Superior temporal gyrus (tissue), 1 donor: ENCODE results near the gene ST6GALNAC3.
A peak's percentile ranks its signal among the peaks of the same experiment; 100 is the strongest.
"Not testable (repeated sequence)": the region's sequence is repeated elsewhere in the genome, so short reads cannot be mapped to it uniquely, and the experiment has no call there.

ENCODE experiments used
- DNase-seq: peaks from one replicate; pipeline ENCODE4 v3.0.0-alpha.2; 2016; ENCODE audit errors: extremely low spot score

Gene ST6GALNAC3

DNA sequence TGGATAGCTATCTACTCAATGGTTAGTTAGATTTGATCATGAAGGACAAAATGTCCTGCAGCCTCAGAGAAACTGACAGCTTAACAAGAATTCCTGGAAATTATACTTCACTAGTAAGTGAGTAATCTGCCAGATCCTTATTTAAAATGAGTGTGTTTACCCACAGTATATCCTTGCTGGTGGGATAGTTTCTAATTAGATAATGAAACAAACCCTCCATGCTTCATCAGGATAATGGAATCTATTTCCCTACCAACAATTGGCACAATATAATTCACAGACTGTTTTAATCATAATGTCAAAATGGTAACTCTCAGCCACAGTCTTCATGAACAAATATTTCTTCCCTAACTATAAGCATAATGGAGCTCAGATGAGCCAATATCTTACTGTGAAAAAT lies 553.4 kb downstream of the ST6GALNAC3 start:
- no peak for DNase-seq

GRCh38 chr1:76632136-76632535 lies 557.6 kb downstream of the ST6GALNAC3 start:
- peak; percentile 39 for DNase-seq

- DNase-seq, result no peak
These were observed 561.2 kb downstream of the ST6GALNAC3 start for GRCh38 chr1:76635784-76636183.

DNA sequence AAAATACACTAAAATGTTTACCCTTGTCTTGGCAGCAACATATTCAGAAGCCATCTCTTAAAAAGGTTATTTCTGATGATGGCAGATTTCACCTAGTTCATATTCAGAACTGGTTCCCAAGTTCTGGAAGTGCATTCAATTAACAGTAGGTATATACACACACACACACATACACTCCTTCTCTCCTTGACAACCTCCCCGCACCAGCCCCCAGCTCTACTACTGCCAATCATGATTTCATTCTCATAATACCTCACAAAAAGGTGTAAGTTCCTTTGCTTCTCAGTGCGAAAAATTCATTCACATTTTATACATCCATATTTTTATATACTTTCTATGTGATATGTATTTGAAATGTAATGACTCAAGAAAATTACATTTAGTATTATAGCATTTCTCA lies 564.6 kb downstream of the ST6GALNAC3 start:
- no peak for DNase-seq

DNA sequence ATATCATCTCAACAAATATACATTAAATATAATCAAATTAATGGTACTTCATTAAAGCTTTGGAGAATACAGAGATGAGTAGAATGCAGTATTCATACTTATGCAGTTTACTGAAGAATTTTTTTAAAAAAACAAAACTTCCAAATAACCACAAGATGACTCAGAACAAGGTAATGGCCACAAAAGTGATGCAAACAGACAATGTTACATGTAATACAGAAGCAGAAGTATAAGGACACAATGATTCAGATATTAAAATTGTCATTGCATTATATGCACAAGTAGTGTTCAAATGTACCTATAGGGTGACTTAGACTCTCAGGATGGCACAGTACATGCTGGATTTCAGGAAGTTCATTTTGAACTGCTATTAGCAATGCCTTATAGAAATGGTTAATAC lies 565.5 kb downstream of the ST6GALNAC3 start:
- DNase-seq, result no peak

- no peak for DNase-seq
These were observed 566.2 kb downstream of the ST6GALNAC3 start for GRCh38 chr1:76640723-76641122.

- DNase-seq, result no peak
These were observed 569.6 kb downstream of the ST6GALNAC3 start for GRCh38 chr1:76644139-76644538.

DNA sequence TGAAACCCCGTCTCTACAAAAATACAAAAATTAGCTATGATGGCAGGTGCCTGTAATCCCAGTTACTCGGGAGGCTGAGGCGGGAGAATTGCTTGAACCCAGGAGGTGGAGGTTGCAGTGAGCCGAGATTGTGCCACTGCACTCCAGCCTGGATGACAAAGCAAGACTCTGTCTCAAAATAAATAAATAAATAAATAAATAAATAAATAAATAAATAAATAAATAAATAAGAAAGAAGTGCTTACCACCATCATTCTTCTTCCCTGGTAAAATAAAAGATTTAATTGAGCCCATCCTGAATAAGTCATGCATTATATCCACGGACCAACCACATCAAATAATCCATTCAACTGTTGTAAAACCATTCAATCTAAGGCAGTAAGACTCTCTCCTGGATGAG lies 578.3 kb downstream of the ST6GALNAC3 start:
- DNase-seq, result not testable (repeated sequence)

GRCh38 chr1:76657623-76658022 lies 583.1 kb downstream of the ST6GALNAC3 start:
- no peak for DNase-seq

DNA sequence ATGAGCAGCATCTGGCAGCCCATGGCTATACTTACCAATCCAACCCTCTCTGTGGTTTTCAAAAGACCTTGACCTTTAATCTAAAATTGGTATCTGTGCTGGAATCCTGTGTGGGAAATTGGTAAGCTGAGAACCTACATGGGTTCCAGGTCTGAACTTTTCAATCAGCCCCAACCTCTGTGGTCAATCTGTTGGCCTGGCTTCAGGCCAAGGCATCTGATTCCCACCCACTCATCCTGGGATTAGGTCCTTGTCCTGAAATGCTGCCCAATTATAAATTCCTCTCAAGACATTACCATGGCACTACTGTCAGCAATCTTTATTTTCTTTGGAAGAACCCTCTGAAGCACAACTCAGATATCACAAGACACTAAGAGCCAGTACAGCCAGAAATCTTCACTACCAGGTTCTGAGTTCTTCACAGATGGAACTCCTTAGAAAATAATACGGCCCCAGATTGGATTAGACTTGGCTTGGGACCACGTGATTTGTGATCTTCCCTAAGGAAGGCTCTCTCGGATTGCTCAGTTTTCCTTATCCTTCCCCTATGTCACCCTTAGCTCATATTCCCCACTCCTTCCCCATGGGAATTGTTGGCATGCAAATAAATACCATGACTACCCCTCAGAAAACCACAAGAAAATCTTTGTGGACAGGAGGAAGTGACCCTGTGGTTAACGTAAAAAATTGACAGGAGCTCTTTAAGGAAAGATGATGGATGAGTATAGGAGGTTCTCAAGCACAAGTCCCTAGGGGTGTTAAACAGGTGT lies 584.8 kb downstream of the ST6GALNAC3 start:
- DNase-seq, result no peak

DNA sequence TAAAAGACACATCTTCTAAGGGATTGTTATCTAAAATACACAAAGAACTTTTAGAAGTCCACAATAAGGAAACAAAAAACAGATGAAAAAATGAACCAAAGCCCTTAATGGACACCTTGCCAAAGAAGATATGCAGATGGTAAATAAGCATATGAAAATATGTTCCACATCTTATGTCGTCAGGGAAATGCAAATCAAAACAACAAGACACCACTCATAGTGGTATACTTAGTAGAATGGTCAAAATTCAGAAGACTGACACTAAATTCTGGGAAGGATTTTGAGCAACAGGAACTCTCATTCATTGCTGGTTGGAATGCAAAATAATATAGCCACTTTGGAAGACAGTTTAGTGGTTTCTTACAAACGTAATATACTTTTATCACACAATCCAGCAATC lies 587.0 kb downstream of the ST6GALNAC3 start:
- DNase-seq, result no peak

DNA sequence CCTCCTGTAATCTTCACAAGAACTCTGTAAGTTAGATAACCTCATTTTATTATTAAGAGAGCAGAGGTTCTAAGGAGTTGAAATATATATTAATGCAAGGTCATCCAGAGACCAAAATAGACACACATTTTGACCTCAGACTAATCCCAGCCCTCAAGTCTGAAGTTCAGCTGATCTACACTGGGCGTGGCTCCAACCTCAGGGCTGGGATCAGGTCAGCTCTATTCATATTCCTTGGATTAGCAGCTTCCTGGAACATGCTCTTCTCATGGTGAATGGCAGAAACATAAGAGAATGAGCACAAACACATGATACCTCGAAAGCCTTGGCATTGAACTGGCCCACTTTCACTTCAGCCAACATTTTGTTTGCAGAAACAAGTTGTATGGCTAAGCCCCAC lies 592.0 kb downstream of the ST6GALNAC3 start:
- DNase-seq, result no peak

DNA sequence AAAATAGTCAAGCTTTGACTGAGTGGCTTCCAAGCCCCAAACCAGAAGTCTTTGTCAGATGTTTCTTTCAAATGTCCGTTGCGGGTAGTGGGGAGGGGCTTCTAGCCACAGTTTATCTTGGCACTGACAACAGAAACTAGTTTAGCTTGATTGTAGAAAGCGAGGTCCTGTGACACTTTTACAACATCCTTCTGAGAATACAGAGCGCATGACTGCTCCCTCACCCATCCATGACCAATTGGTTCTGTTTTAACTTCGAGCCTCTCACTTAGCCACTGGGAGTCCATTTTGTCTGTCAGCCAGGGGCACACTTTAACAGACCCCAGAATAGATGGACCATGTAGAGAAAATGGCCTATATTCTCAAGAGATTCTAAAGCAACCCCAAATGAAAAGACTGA lies 593.5 kb downstream of the ST6GALNAC3 start:
- no peak for DNase-seq

DNA sequence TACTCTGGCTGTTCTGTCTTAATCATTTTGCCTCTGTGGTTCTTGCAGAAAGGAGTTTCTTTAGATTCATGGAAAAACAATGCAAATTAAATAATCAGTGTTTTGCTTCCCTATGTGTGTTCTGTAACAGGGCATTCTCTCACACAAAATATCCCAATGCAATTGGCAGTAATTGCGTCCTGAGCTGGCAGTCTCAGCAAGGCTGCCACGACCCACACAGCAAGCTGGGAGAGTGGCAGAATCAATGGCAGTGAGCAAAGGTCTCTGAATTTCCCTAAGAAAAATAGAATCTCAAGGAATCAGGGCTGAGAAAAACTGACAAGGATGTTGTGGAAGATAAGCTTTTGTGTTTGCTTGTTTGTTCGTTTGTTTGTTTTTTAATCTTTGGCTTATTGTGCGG lies 594.6 kb downstream of the ST6GALNAC3 start:
- no peak for DNase-seq

DNA sequence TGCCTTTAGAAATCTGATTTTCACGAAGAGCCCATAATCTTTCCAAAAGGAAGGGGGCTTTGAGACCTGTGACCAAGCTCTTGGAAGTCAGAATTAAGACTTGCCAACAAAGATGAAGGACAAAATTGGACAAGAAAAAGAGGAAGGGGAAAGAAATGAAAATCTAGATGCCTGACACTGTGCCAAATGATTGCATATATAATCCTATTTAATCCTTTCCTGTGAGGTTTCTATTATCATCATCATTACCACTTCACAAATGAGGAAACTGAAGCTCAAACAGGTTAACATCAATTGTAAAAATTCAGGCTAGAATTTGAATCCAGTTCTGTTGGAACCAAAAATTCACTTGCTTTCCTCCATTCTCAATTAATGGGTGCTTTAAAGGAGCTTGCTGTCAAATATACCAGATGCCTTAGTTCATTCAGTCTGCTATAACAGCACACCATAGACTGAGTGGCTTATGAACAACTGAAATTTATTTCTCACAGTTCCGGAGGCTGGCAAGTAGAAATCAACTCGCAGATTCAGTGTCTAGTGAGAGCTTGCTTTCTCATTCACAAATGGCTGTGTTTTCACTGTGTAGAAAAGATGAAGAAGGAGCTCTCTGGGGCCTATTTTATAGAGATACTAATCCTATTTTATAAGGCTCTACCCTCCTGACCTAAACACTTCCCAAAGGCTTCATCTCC lies 595.2 kb downstream of the ST6GALNAC3 start:
- DNase-seq, result no peak

DNA sequence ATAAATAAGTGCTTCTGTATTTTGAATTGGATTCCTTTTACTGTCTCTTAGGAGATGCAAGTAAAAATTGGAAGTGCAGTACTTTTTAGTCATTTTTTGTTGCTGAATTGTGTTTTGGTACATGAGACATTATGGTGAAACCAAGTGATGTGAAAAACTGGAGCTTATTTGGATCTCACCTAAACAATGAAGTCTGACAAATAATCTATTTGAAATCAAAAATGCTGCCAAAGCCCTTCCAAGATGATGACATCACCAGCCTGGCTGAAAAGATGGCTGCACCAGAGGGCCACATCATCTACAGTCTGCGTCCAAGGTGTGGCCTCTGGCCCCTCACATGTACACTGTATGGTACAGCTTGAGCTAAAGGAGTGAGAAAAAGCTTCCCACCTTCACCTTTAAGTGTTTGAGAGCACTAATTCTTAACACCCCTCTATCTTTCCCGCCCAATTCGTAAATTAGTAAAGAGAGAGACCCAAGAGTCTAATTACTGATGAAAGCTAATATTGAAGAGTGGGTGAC lies 600.2 kb downstream of the ST6GALNAC3 start:
- peak; percentile 66 for DNase-seq

DNA sequence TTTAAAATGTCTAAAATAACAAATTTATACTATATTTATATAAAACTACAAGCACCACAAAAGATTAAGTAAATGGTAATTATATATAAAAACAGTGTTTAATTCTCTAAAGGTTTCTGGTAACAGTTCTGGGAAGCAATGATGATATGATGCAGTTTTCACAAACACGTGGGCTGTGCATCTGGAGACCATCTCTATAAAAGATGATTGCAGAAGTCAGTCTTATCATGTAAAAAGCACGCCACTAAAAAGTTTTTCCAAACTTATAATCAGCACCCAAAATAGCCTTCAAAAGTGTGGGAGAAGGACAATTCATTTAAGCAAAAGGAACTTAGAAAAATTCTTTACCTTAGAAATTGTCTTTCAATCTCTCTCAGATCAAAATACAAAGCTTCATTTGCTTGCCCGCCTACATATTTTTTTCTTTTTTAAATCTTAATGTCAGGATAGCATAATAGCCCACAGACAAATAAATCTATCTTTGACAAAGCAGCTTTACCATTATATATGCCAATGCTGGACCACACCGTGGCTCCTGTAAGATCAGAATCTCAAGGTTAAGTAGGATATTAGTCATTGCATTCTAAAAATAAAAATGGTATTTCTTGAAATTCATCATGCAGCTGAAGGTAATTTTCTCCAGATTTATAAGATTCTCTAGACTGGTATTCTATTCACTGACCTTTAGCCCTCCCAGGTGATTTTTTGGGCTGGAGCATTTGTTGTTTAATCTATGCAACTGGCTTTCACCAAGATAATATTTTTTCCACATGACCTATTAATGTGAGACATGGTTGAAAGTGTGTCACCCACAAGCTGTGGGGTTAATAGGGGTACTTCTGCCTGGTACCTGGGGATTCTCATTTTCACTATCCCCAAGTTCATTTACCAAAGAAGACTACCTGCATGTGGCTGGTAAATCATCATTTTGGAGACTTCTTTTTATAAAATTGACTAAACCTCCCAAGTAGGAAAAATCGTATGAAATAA lies 603.2 kb downstream of the ST6GALNAC3 start:
- DNase-seq, result no peak

DNA sequence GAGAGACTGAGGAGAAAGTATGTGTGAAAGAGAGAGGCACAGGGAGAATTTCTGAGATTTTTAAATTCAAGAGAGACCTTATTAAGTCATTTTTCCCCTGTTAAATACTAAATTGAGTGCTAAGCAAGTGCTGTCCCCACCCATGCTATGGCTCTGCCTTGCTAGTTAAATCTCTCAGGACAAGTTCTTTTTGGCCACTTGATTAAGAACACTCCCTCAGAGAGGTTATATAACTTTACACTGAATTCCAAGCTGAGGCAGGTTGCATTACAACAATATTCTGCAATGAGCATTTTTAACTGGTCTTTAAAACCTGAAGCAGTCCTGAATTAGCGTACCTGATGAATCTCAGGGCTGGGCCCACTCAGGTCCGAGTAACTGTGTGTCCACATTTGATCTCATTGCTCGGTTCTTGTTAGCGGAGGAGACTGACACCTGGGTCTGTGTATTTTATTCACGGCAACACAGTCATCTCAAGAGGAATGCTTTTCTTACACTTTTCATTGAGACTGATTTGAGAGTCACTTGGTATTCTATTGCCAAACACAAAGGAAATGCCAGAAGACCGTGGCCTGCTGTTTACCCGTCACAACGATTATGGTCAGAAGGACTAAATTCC lies 605.1 kb downstream of the ST6GALNAC3 start:
- DNase-seq, result no peak

DNA sequence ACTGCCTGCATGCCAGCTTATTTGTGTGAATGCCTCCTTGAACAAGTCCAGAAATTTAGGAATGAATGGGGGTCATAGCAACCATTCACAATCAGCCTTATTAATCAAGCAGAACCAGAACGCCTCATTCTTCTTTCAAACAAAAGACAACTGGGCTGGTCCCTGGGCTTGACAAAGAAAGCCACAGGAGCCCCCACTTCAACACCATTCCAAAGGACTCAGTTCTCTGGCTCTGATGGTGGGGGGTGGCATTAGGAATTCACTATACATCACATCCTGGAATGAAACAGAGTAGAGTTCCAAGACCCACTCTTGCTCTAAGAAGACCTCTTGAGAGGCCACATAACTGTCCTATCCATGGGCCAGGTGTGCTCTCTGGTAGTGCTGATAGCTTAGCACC lies 606.1 kb downstream of the ST6GALNAC3 start:
- DNase-seq, result no peak

- no peak for DNase-seq
These were observed 607.6 kb downstream of the ST6GALNAC3 start for GRCh38 chr1:76682138-76682537.
